DMS114 treated with DMSO at 0.1 percent for 48 hours (cell line): ENCODE measurements around the gene MFAP3L.
"Not testable (repeated sequence)": the region's sequence is repeated elsewhere in the genome, so short reads cannot be mapped to it uniquely, and the experiment has no call there.

Experiments
- DNase-seq: peaks from one replicate; lab custom pipeline; 2025; ENCODE audit not compliant: unreplicated experiment; lab: John Stamatoyannopoulos, UW

Gene MFAP3L

DNA sequence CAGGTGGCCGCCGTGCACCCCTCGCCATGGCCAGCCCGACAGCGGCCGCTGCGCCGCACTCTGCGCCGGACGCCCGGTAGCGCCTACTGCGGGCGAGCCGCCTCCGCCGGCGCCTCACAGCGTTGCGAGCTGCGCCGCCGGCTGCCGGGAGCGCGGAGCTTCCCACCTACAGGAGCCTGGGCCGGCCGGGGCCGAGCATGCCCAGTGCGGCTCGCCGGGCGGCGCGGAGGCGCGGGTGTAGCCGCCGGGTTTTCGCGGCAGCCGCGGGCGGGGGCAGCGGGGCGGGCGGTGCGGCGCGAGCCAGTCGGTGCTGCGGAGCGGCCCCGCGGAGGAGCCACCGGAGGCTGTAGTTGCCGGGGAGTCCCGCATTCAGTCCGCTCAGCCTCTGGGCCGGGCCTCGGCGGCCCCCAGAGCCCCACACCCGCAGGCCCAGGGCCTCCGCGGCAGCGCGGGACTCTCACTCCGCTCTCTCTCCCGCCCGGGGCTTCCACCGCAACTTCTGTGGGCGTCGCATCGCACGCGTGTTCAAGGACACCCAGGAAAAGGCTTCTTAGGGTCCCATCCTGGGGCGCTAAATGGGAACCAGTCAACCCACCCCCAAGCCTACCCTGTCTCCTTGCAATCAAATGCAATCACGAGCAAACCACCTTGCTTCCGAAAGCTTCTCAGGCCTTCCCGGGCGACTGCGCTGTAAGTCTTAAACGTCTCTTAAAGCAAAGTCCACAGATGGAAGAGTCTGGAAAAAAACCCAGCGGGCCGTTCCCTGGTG lies at the start of gene MFAP3L:
Gene MFAP3L, minus strand, starts transcription at position 143 of the 769 bp plus-strand sequence. CDS start 20,518 bp downstream, outside the sequence.
- peak; percentile 45 for DNase-seq

GRCh38 chr4:170071196-170071595 lies 45.0 kb upstream of the MFAP3L start:
- DNase-seq = no peak

DNA sequence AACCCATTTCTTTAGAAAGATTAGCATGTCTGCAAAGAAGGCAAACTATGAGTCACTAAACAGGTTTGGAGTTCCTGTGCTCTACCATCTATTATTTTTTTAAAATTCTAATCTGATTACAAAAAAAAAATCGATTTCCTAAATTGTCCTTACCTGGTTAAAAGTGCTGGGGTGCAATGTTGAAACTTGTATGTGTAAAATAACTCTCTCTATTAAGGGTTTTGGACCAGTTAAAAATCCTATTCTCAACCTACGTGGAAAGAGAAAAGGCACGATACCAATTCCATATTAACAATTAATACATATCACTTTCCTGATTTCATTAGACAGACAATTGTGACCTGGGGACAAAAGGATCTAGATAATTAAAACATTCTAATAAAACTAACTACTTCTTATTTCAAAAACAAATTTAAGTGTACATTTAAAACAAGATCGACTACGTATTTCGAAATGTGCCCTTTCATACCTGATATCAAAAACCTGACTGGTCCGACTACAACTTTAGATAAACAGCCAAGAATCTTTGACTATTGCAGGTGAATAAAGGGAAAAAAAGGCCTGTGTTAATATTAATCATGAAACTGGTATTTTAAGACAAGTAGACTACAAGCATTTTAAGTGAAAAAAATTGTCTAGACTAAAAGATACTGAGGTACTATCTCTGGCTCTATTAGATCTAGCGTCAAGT lies 42.4 kb upstream of the MFAP3L start:
- DNase-seq = no peak

GRCh38 chr4:170059421-170059820 lies 33.2 kb upstream of the MFAP3L start:
- DNase-seq = no peak

DNA sequence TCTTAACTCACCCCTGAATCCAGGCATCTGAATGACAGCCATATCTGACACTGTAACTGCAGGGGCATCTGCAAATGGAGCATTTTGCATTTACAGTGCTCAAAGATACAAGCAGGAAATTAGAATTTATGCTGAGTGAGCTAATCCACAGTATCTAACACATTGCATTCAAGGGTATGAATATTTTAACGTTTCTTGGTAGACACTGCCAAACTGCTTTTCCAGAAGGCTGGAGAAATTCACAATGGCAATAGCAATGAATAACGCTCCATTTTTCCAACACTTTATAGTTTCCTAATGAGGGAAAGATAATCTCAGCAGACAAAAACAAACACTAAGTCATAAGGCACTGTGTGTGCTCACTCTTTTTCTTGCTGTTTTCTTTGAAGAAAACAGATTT lies 32.6 kb upstream of the MFAP3L start:
- no peak for DNase-seq

GRCh38 chr4:170057866-170058265 lies 31.7 kb upstream of the MFAP3L start:
- DNase-seq = no peak

GRCh38 chr4:170052919-170053318 lies 26.7 kb upstream of the MFAP3L start:
- DNase-seq = no peak

GRCh38 chr4:170051402-170051801 lies 25.2 kb upstream of the MFAP3L start:
- no peak for DNase-seq

DNA sequence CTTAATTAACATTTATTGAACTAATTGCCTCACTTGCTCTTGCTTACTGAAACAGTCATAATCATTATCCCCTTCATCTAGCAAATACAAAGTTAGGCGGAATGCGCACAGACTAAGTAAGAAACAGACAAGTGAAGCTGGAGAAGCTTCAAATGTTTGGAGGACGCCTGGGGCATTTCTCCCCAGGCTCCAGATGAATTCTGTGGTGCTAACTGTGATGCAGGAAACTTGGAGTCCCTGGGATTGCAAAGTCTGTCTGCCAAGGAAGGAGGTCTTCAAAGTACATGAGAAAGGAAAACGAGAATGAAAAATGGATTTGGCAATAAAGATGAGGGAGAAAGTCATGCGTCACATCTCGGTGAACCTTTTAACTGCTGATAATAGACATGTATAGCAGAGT lies 23.6 kb upstream of the MFAP3L start:
- no peak for DNase-seq

DNA sequence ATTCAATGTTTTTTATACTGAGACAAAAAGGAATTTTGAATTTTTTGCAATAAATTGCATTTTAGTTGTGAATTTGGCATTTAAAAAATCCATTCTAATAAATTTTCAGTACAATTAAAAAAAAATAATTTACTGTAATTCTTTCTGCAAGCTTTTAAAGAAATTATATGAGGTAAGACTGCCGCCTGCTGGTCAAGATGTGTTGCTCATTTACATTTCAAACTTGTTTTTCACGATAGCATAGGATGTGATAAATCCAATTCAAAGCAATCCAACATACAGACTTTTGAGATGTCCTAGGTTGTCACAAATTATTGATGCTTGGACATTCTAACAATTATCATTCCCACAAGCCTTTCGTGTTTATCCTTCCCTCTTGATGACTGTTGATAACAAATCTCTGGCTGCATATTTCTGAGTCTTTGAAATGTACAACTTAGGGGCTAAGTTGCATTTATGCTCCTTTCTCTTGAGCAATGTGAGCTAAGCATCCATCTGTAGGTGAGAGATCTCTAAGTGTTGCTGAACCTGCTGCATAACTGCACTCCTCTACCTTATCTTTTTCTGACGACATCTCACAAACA lies 21.7 kb upstream of the MFAP3L start:
- DNase-seq = peak; percentile 49

DNA sequence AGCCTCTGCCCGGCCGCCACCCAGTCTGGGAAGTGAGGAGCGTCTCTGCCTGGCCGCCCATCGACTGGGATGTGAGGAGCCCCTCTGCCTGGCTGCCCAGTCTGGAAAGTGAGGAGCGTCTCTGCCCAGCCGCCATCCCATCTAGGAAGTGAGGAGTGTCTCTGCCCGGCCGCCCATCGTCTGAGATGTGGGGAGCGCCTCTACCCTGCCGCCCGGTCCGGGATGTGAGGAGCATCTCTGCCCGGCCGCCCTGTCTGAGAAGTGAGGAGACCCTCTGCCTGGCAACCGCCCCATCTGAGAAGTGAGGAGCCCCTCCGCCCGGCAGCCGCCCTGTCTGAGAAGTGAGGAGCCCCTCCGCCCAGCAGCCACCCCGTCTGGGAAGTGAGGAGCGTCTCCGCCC lies 20.0 kb upstream of the MFAP3L start:
- DNase-seq = not testable (repeated sequence)

- DNase-seq = no peak
Measured at GRCh38 chr4:170040031-170040680, 14.0 kb upstream of the MFAP3L start.

DNA sequence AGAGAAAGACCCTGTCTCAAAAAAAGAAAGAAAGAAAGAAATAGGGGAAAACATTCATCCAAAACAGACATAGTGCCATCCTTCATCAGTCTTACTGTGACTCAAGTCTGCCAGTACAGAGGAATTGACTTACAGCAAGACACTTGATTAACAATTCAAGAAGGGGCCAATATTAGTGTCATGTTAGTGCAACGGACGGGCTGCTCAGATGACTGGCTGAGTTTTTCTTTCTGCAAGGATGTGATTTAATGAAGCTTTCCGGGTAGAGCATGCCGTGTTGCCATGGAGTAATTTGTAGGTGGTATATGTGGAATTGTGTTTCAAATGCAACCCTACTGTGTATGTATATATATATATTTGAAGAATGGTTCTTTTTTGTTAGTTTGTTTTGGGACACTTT lies 12.6 kb upstream of the MFAP3L start:
- no peak for DNase-seq

GRCh38 chr4:170038232-170038631 lies 12.0 kb upstream of the MFAP3L start:
- no peak for DNase-seq

DNA sequence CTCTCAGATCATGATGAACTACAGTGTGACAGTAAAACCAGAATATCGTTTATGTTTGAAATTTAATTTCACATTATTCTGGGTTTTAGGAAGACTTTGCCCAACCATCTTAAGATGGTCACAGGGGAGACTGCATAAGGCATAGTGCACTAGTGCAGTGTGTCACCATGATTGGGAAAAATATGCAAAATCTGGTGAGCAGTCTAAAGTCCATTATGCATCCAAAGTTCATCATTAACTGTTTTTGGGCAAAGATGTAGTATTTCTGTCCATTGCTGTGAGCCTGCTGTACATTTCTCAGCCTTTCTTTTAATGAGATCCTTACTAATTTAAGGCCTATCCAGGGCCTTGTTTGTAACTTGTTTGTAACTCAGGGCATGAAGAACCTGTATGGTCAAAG lies 11.3 kb upstream of the MFAP3L start:
- DNase-seq = no peak

GRCh38 chr4:170035845-170036244 lies 9.7 kb upstream of the MFAP3L start:
- no peak for DNase-seq

DNA sequence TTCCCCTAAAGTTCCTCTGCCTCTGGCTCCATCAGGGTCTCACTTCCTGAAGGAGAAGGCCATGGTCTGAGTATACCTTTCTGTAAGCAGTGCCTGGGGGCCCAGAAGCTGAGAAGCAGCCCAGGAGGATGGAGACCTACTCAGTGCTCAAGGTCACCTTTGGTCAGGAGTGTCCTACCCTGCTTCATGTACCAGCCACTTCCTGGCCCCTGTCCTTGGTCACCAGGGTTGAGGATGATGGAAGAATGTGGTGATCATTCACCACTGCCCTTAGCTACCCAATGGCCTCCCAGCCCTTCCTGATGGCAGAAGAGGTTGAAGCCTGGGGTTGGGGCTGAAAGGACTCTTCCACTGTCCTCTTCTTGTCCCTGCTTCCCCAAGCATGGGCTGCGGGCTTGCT lies 9.0 kb upstream of the MFAP3L start:
- no peak for DNase-seq

DNA sequence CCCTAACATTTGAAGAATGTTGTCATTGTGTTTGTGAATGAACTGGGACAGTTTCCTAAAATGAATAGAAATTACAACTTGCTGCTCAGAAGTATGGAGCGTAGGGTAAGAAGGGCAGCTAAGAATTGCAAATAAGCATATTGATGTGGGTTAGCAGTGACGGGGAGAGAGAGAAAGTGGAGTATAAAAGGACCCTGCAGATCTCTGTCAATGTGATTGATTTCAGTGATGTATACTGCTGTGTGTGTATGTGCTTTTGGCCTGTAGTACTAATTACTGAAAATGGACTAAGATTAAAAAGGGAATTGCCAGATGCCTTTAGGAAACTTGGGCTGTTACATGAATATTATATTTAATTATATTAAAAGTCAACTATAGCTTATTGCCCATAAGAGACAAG lies 7.8 kb upstream of the MFAP3L start:
- DNase-seq = no peak

- no peak for DNase-seq
Measured at GRCh38 chr4:170030121-170030520, 3.9 kb upstream of the MFAP3L start.

DNA sequence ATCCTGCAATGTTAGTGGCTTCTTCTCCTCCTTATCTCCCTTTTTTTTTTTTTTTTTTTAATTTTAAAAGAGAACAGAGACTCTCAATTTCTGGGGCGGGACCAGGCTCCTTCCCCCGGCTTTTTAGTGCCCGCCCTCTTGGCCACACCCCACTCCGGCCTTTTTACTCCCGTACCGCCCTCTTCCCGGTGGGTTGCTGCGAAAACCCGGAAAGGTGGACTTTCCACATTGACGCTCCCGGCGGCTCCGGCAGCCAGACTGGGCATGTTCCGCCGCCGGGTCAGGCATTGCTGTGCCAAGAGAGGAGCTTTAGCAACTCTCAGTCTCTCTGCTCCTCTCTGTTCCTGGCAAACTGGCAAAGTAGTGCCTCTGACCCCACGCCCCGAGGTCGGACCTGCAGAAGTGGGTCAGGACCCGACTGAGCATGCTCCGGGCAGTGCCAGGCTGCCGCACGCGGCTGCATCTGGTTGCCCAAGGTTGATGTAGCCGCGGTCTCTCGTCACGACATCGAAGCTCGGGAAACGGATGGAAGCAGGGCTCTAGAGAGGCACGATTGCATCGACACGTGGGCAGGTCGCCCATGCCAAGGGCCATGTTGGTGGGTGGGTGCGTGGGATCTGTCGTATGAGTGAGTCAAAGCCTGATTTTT lies 1.1 kb upstream of the MFAP3L start:
- peak; percentile 83 for DNase-seq
